ENCODE data around the gene HID1.

GRCh38 chr17:74943808-74944522, 28.6 kb downstream of the HID1 start:
- TF ChIP-seq CTCF (IDR thresholded peaks at IDR 0.05) = no peak
- TF ChIP-seq POLR2A (IDR thresholded peaks at IDR 0.05) = peak in 1 of 4 donors; percentile 31
